NCI-H446 treated with DMSO at 0.1 percent for 48 hours (cell line): Measurements from ENCODE around the gene ELP4.
A peak's percentile ranks its signal among the peaks of the same experiment; 100 is the strongest.

ENCODE experiments used
- DNase-seq: peaks from one replicate; lab custom pipeline; 2025; lab: John Stamatoyannopoulos, UW

The ELP4 gene

GRCh38 chr11:31812383-31813381 lies 303.1 kb downstream of the ELP4 start:
- no peak for DNase-seq

- DNase-seq, result no peak
These were observed 304.0 kb downstream of the ELP4 start for GRCh38 chr11:31813391-31814175.

- no peak for DNase-seq
These were observed 304.8 kb downstream of the ELP4 start for GRCh38 chr11:31814176-31814868.

- DNase-seq, result no peak
These were observed 306.3 kb downstream of the ELP4 start for GRCh38 chr11:31815711-31816467.

- DNase-seq, result no peak
These were observed 307.0 kb downstream of the ELP4 start for GRCh38 chr11:31816468-31817053.

GRCh38 chr11:31817054-31817620 lies 307.6 kb downstream of the ELP4 start:
- DNase-seq, result no peak

GRCh38 chr11:31817621-31818424 lies 308.3 kb downstream of the ELP4 start:
- DNase-seq, result no peak

- DNase-seq, result no peak
These were observed 308.8 kb downstream of the ELP4 start for GRCh38 chr11:31818425-31818755.

- no peak for DNase-seq
These were observed 309.3 kb downstream of the ELP4 start for GRCh38 chr11:31818874-31819331.

GRCh38 chr11:31819621-31820437 lies 310.3 kb downstream of the ELP4 start:
- DNase-seq, result no peak

- no peak for DNase-seq
These were observed 310.9 kb downstream of the ELP4 start for GRCh38 chr11:31820438-31820818.

GRCh38 chr11:31821235-31821764 lies 311.7 kb downstream of the ELP4 start:
- DNase-seq, result no peak

- no peak for DNase-seq
These were observed 312.2 kb downstream of the ELP4 start for GRCh38 chr11:31821766-31822165.

- DNase-seq, result peak; percentile 21
These were observed 312.8 kb downstream of the ELP4 start for GRCh38 chr11:31822175-31822926.

- no peak for DNase-seq
These were observed 313.5 kb downstream of the ELP4 start for GRCh38 chr11:31822927-31823643.

- no peak for DNase-seq
These were observed 314.2 kb downstream of the ELP4 start for GRCh38 chr11:31823644-31824331.
